ENCODE data around the gene NISCH.

GRCh38 chr3:52527732-52528585 is 72.6 kb downstream of the NISCH start:
- no peak for TF ChIP-seq CREB5 (CRISPR knock-in tag; IDR thresholded peaks at IDR 0.05; ENCODE audit: low read depth)
- no peak for TF ChIP-seq PPARA (CRISPR knock-in tag; IDR thresholded peaks at IDR 0.05; ENCODE audit: borderline replicate concordance)
- TF ChIP-seq TCF4 (CRISPR knock-in tag; IDR thresholded peaks at IDR 0.05; ENCODE audit: borderline replicate concordance): no peak
- no peak for TF ChIP-seq CSRNP3 (CRISPR knock-in tag; IDR thresholded peaks at IDR 0.05)
- TF ChIP-seq ZNF565 (CRISPR knock-in tag; conservative IDR thresholded peaks at IDR 0.05; ENCODE audit: low read depth): no peak
- TF ChIP-seq ZC3H10 (CRISPR knock-in tag; IDR thresholded peaks at IDR 0.05): no peak
- no peak for TF ChIP-seq BACH2 (CRISPR knock-in tag; IDR thresholded peaks at IDR 0.05; ENCODE audit: borderline replicate concordance)
- no peak for TF ChIP-seq POU6F1 (CRISPR knock-in tag; IDR thresholded peaks at IDR 0.05; ENCODE audit: borderline replicate concordance, low read depth)
- no peak for TF ChIP-seq RARB (CRISPR knock-in tag; IDR thresholded peaks at IDR 0.05)
- TF ChIP-seq ARNTL (CRISPR knock-in tag; IDR thresholded peaks at IDR 0.05; ENCODE audit: borderline replicate concordance, low read depth): no peak

All from SK-N-SH treated with all-trans-retinoic acid at 6 μM for 48 hours (cell line).